ENCODE results near the gene GAS7.

GAS7 gene

GRCh38 chr17:9974448-9975381 lies 223.7 kb downstream of the GAS7 start:
- DNase-seq: peak in 2 of 3 donors; percentile 46 to 69

- DNase-seq: no peak
Measured at GRCh38 chr17:9973669-9974447, 224.5 kb downstream of the GAS7 start.

- DNase-seq: no peak
Measured at GRCh38 chr17:9971991-9972390, 226.4 kb downstream of the GAS7 start.

GRCh38 chr17:9969301-9969935 lies 229.0 kb downstream of the GAS7 start:
- DNase-seq: no peak

- no peak for DNase-seq
Measured at GRCh38 chr17:9968881-9969280, 229.5 kb downstream of the GAS7 start.

GRCh38 chr17:9968008-9968407 lies 230.4 kb downstream of the GAS7 start:
- DNase-seq: no peak

GRCh38 chr17:9959377-9959981 lies 238.9 kb downstream of the GAS7 start:
- peak; percentile 29 to 46 (median 44) for DNase-seq

GRCh38 chr17:9958586-9959281 lies 239.7 kb downstream of the GAS7 start:
- DNase-seq: peak; percentile 60 to 75 (median 72)

- no peak for DNase-seq
Measured at GRCh38 chr17:9957244-9957643, 241.2 kb downstream of the GAS7 start.

- DNase-seq: no peak
Measured at GRCh38 chr17:9956474-9957131, 241.8 kb downstream of the GAS7 start.

GRCh38 chr17:9953492-9953891 lies 244.9 kb downstream of the GAS7 start:
- DNase-seq: no peak

- no peak for DNase-seq
Measured at GRCh38 chr17:9951803-9952202, 246.6 kb downstream of the GAS7 start.

GRCh38 chr17:9948928-9949327 lies 249.5 kb downstream of the GAS7 start:
- no peak for DNase-seq

GRCh38 chr17:9944704-9945103 lies 253.7 kb downstream of the GAS7 start:
- DNase-seq: no peak

- DNase-seq: no peak
Measured at GRCh38 chr17:9943343-9943742, 255.1 kb downstream of the GAS7 start.

GRCh38 chr17:9942885-9943284 lies 255.5 kb downstream of the GAS7 start:
- no peak for DNase-seq

GRCh38 chr17:9941305-9941704 lies 257.1 kb downstream of the GAS7 start:
- no peak for DNase-seq

GRCh38 chr17:9940841-9941240 lies 257.6 kb downstream of the GAS7 start:
- no peak for DNase-seq

GRCh38 chr17:9938764-9939163 lies 259.6 kb downstream of the GAS7 start:
- DNase-seq: no peak

GRCh38 chr17:9937901-9938300 lies 260.5 kb downstream of the GAS7 start:
- DNase-seq: no peak

- no peak for DNase-seq
Measured at GRCh38 chr17:9937241-9937761, 261.1 kb downstream of the GAS7 start.

All from suppressor macrophage treated with lipopolysaccharide for 1 hour (primary cell).